GM23338 (cell line): ENCODE data around the gene CACNA1S. TPM values are rescaled to one million over a fixed set of nuclear protein-coding genes. Genes with fewer than 3 reads are reported as not detected.

Source experiments
- ATAC-seq: fragments of 200-7000 bp; cut with Tn5 transposase; 3 replicates; pipeline ENCODE4 v1.9.1; 2020
- DNase-seq: peaks from one replicate; pipeline ENCODE4 v3.0.0-alpha.2; 2015; ENCODE audit warnings: low spot score
- H2AFZ ChIP-seq: fragments of 200-600 bp; sonication (generic); 2 replicates; pipeline ENCODE4 v1.8.0; 2016; ENCODE audit warnings: antibody characterized with exemption, mild to moderate bottlenecking, moderate library complexity
- H3F3A ChIP-seq: fragments of 200-600 bp; sonication (generic); replicated peaks from 2 replicates; pipeline ENCODE4 v1.8.0; 2017; ENCODE audit warnings: antibody characterized with exemption, mixed run types, low read depth
- H3K27ac ChIP-seq: fragments of 200-600 bp; sonication (generic); 2 replicates; pipeline ENCODE4 v1.6.1; 2016; ENCODE audit warnings: low read depth
- H3K27me3 ChIP-seq: fragments of 200-600 bp; sonication (generic); 2 replicates; pipeline ENCODE4 v1.8.0; 2016; ENCODE audit warnings: mild to moderate bottlenecking, mixed run types, moderate library complexity; ENCODE audit not compliant: insufficient read depth
- H3K36me3 ChIP-seq: fragments of 200-600 bp; sonication (generic); 2 replicates; pipeline ENCODE4 v1.8.0; 2016; ENCODE audit warnings: mild to moderate bottlenecking; ENCODE audit not compliant: insufficient read depth
- H3K4me1 ChIP-seq: fragments of 200-600 bp; sonication (generic); 2 replicates; pipeline ENCODE4 v1.8.0; 2016; ENCODE audit warnings: mild to moderate bottlenecking, moderate library complexity; ENCODE audit not compliant: insufficient read depth
- H3K4me2 ChIP-seq: fragments of 200-600 bp; sonication (generic); 2 replicates; pipeline ENCODE4 v1.7.1; 2017; ENCODE audit warnings: mixed run types
- H3K4me3 ChIP-seq: fragments of 200-600 bp; sonication (generic); 2 replicates; pipeline ENCODE4 v1.6.1; 2016; ENCODE audit warnings: mixed run types
- H3K79me2 ChIP-seq: fragments of 200-600 bp; sonication (generic); replicated peaks from 2 replicates; pipeline ENCODE4 v1.8.0; 2017; ENCODE audit warnings: mild to moderate bottlenecking; ENCODE audit not compliant: insufficient read depth
- H3K9me2 ChIP-seq: fragments of 200-600 bp; sonication (generic); 2 replicates; pipeline ENCODE4 v1.8.0; 2017; ENCODE audit not compliant: insufficient read depth
- H4K20me1 ChIP-seq: fragments of 200-600 bp; sonication (generic); replicated peaks from 2 replicates; pipeline ENCODE4 v1.8.0; 2017; ENCODE audit warnings: mild to moderate bottlenecking; ENCODE audit not compliant: insufficient read depth
- H3K27ac Mint-ChIP-seq: 2 replicates; pipeline ENCODE4 v1.8.0; 2020; ENCODE audit warnings: inconsistent platforms, mild to moderate bottlenecking, moderate library complexity, mixed read lengths
- H3K27me3 Mint-ChIP-seq: 3 replicates; pipeline ENCODE4 v1.8.0; 2022; ENCODE audit warnings: low read depth, mild to moderate bottlenecking, moderate library complexity, mixed read lengths, inconsistent platforms; ENCODE audit not compliant: insufficient read depth, poor library complexity
- H3K36me3 Mint-ChIP-seq: 3 replicates; pipeline ENCODE4 v1.8.0; 2021; ENCODE audit warnings: low read depth, mild to moderate bottlenecking, inconsistent platforms, moderate library complexity, mixed read lengths
- H3K4me1 Mint-ChIP-seq: 3 replicates; pipeline ENCODE4 v1.8.0; 2020; ENCODE audit warnings: mild to moderate bottlenecking, inconsistent platforms, mixed read lengths
- H3K4me3 Mint-ChIP-seq: 3 replicates; pipeline ENCODE4 v1.8.0; 2021; ENCODE audit warnings: moderate library complexity, mild to moderate bottlenecking, inconsistent platforms, mixed read lengths
- H3K9me3 Mint-ChIP-seq: 3 replicates; pipeline ENCODE4 v1.8.0; 2020; ENCODE audit warnings: moderate library complexity, mild to moderate bottlenecking, inconsistent platforms, mixed read lengths
- CREB1 ChIP-seq: fragments of 250-450 bp; sonication (Bioruptor Pico); IDR thresholded peaks from 2 replicates; pipeline ENCODE4 v1.5.0; 2020; ENCODE audit warnings: low read depth, mild to moderate bottlenecking, moderate library complexity
- ETS1 ChIP-seq: IDR thresholded peaks from 2 replicates; pipeline ENCODE4 v1.6.1; 2016; ENCODE audit warnings: antibody characterized with exemption
- EZH2 ChIP-seq: fragments of 200-600 bp; sonication (generic); IDR thresholded peaks from one replicate; pipeline ENCODE4 v1.8.0; 2017; ENCODE audit warnings: antibody characterized with exemption, mild to moderate bottlenecking, low read depth; ENCODE audit not compliant: unreplicated experiment
- EZH2phosphoT487 ChIP-seq: fragments of 200-600 bp; sonication (generic); IDR thresholded peaks from one replicate; pipeline ENCODE4 v1.8.1; 2018; ENCODE audit warnings: antibody characterized with exemption; ENCODE audit not compliant: unreplicated experiment
- JUNB ChIP-seq: IDR thresholded peaks from one replicate; pipeline ENCODE4 v1.6.1; 2016; ENCODE audit warnings: antibody characterized with exemption; ENCODE audit not compliant: unreplicated experiment
- NANOG ChIP-seq: IDR thresholded peaks from 2 replicates; pipeline ENCODE4 v1.6.1; 2016; ENCODE audit warnings: antibody characterized with exemption, borderline replicate concordance
- POLR2AphosphoS5 ChIP-seq: IDR thresholded peaks from 2 replicates; pipeline ENCODE4 v1.6.1; 2016; ENCODE audit warnings: antibody characterized with exemption, low read depth
- REST ChIP-seq: IDR thresholded peaks from one replicate; pipeline ENCODE4 v1.6.1; 2018; ENCODE audit warnings: antibody characterized with exemption; ENCODE audit not compliant: unreplicated experiment
- STAT1 ChIP-seq: IDR thresholded peaks from one replicate; pipeline ENCODE4 v1.6.1; 2016; ENCODE audit warnings: antibody characterized with exemption; ENCODE audit not compliant: unreplicated experiment
- ZNF114 ChIP-seq: fragments of 250-450 bp; sonication (Bioruptor Pico); IDR thresholded peaks from 2 replicates; pipeline ENCODE4 v1.5.0; 2020; ENCODE audit warnings: mild to moderate bottlenecking, moderate library complexity
- ZNF331 ChIP-seq: fragments of 250-450 bp; sonication (Bioruptor Pico); IDR thresholded peaks from 2 replicates; pipeline ENCODE4 v1.5.0; 2020; ENCODE audit warnings: low read depth, mild to moderate bottlenecking, moderate library complexity
- ZNF462 ChIP-seq: fragments of 250-450 bp; sonication (Bioruptor Pico); IDR thresholded peaks from 2 replicates; pipeline ENCODE4 v1.5.0; 2020; ENCODE audit warnings: mild to moderate bottlenecking, moderate library complexity
- polyA plus RNA-seq: library from polyadenylated mRNA; unstranded; fragments of >200 nt; fragmentation: Nextera tagmentation; extraction: Ambion mirVana; gene quantifications from 2 replicates; pipeline ENCODE4 v1.2.1, GENCODE V29; 2016
- total RNA-seq: library from RNA; depleted of rRNA; stranded (reverse); fragments of >200 nt; shearing (Covaris generic); gene quantifications from 2 replicates; pipeline ENCODE4 v1.2.3, GENCODE V29; 2014
- TF ChIP-seq, protein P1 (sequence below), 2 experiments: fragments of 200-600 bp in 1 of 2; sonication (generic) in 1 of 2; conservative IDR thresholded peaks; 2 replicates each; pipeline versions ENCODE4 v1.5.1 to v1.6.1; 2016 to 2017; ENCODE audit warnings: antibody characterized with exemption in 2 of 2, low read depth in 2 of 2, mild to moderate bottlenecking in 2 of 2, moderate library complexity in 1 of 2

The CACNA1S gene
- total and polyA plus RNA-seq, 2 experiments from 2014 or later, result 0.03 TPM; not detected in 1

GRCh38 chr1:201111672-201112071, 554 bp downstream of the CACNA1S start:
- peaks cover 39% of the 10 kb centered on the region for H3K27me3 Mint-ChIP-seq
- Histone ChIP-seq H3K4me3 (no peak overlapping the region), H3F3A (no peaks in the 10 kb centered on the region), H3K27ac (no peak overlapping the region), H3K9me2 (no peaks in the 10 kb centered on the region), H3K4me1 (peaks cover 5% of the 10 kb centered on the region), H2AFZ (no peak overlapping the region), H3K4me2 (no peak overlapping the region), H3K36me3 (no peaks in the 10 kb centered on the region), H4K20me1 (no peaks in the 10 kb centered on the region), H3K79me2 (no peaks in the 10 kb centered on the region), H3K27me3 (peaks cover 35% of the 10 kb centered on the region)
- DNase-seq (no peak), ATAC-seq (no peak)
- peaks cover 9% of the 10 kb centered on the region; the same call in 2 of the 3 replicates for H3K4me1 Mint-ChIP-seq
- TF ChIP-seq REST, result no peak
- TF ChIP-seq CREB1 (CRISPR knock-in tag), result no peak
- TF ChIP-seq EZH2phosphoT487, result no peak
- TF ChIP-seq ZNF331 (CRISPR knock-in tag), result no peak
- no peak for TF ChIP-seq ETS1
- no peak for TF ChIP-seq EZH2
- no peak for TF ChIP-seq ZNF462 (CRISPR knock-in tag)
- TF ChIP-seq JUNB, result no peak
- no peak for TF ChIP-seq POLR2AphosphoS5
- no peak for TF ChIP-seq STAT1
- TF ChIP-seq, protein P1, sequence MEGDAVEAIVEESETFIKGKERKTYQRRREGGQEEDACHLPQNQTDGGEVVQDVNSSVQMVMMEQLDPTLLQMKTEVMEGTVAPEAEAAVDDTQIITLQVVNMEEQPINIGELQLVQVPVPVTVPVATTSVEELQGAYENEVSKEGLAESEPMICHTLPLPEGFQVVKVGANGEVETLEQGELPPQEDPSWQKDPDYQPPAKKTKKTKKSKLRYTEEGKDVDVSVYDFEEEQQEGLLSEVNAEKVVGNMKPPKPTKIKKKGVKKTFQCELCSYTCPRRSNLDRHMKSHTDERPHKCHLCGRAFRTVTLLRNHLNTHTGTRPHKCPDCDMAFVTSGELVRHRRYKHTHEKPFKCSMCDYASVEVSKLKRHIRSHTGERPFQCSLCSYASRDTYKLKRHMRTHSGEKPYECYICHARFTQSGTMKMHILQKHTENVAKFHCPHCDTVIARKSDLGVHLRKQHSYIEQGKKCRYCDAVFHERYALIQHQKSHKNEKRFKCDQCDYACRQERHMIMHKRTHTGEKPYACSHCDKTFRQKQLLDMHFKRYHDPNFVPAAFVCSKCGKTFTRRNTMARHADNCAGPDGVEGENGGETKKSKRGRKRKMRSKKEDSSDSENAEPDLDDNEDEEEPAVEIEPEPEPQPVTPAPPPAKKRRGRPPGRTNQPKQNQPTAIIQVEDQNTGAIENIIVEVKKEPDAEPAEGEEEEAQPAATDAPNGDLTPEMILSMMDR (conservative IDR thresholded peaks at IDR 0.05; ENCODE audit: low read depth in 2 of 2), result no peak
- TF ChIP-seq ZNF114 (CRISPR knock-in tag), result no peak
- no peak for TF ChIP-seq NANOG
- no peak overlapping the region for H3K4me3 Mint-ChIP-seq
- H3K27ac Mint-ChIP-seq, result no peak overlapping the region
- no peaks in the 10 kb centered on the region for H3K36me3 Mint-ChIP-seq
- no peaks in the 10 kb centered on the region for H3K9me3 Mint-ChIP-seq
